A673 (cell line): ENCODE results near the gene TRAP1.

Source experiments
- EZH2 ChIP-seq: fragments of 200-600 bp; sonication (generic); IDR thresholded peaks from 2 replicates; pipeline ENCODE4 v1.6.1; 2017; ENCODE audit warnings: borderline replicate concordance, low read depth, mild to moderate bottlenecking, mixed read lengths, antibody characterized with exemption, low read length; ENCODE audit not compliant: poor library complexity, severe bottlenecking
- TF ChIP-seq, protein P1 (sequence below): fragments of 300-800, 200-600 bp; sonication (generic); conservative IDR thresholded peaks from 2 replicates; pipeline ENCODE4 v1.5.1; 2017; ENCODE audit warnings: low read depth, mild to moderate bottlenecking, antibody characterized with exemption, low read length, moderate library complexity, mixed read lengths

- TF ChIP-seq, protein P1, sequence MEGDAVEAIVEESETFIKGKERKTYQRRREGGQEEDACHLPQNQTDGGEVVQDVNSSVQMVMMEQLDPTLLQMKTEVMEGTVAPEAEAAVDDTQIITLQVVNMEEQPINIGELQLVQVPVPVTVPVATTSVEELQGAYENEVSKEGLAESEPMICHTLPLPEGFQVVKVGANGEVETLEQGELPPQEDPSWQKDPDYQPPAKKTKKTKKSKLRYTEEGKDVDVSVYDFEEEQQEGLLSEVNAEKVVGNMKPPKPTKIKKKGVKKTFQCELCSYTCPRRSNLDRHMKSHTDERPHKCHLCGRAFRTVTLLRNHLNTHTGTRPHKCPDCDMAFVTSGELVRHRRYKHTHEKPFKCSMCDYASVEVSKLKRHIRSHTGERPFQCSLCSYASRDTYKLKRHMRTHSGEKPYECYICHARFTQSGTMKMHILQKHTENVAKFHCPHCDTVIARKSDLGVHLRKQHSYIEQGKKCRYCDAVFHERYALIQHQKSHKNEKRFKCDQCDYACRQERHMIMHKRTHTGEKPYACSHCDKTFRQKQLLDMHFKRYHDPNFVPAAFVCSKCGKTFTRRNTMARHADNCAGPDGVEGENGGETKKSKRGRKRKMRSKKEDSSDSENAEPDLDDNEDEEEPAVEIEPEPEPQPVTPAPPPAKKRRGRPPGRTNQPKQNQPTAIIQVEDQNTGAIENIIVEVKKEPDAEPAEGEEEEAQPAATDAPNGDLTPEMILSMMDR, result no peak
- TF ChIP-seq EZH2, result no peak
Observed at GRCh38 chr16:3609895-3610697, 107.2 kb downstream of the TRAP1 start.
